ENCODE measurements around the gene NDUFS1.
"Not testable (repeated sequence)": the region's sequence is repeated elsewhere in the genome, so short reads cannot be mapped to it uniquely, and the experiment has no call there.

Gene NDUFS1

GRCh38 chr2:206098471-206098870 lies 60.8 kb downstream of the NDUFS1 start:
- DNase-seq (ENCODE audit: low read depth): no peak

GRCh38 chr2:206096876-206097275 lies 62.4 kb downstream of the NDUFS1 start:
- no peak for DNase-seq (ENCODE audit: low read depth)

- no peak for DNase-seq (ENCODE audit: low read depth)
Observed at GRCh38 chr2:206095536-206096332, 63.5 kb downstream of the NDUFS1 start.

- DNase-seq (ENCODE audit: low read depth): no peak
Observed at GRCh38 chr2:206092297-206092696, 66.9 kb downstream of the NDUFS1 start.

GRCh38 chr2:206088248-206088647 lies 71.0 kb downstream of the NDUFS1 start:
- DNase-seq (ENCODE audit: low read depth): no peak

GRCh38 chr2:206086716-206087350 lies 72.4 kb downstream of the NDUFS1 start:
- no peak for DNase-seq (ENCODE audit: low read depth)

- peak; percentile 85 for DNase-seq (ENCODE audit: low read depth)
Observed at GRCh38 chr2:206085742-206086445, 73.3 kb downstream of the NDUFS1 start, which contains the start of gene INO80D. Gene INO80D, minus strand, starts transcription at chr2:206086174. Its CDS starts 23,158 bp downstream, at chr2:206063016.

GRCh38 chr2:206084870-206085741 lies 74.1 kb downstream of the NDUFS1 start:
- DNase-seq (ENCODE audit: low read depth): no peak

GRCh38 chr2:206084439-206084869 lies 74.8 kb downstream of the NDUFS1 start:
- DNase-seq (ENCODE audit: low read depth): peak; percentile 44

GRCh38 chr2:206083602-206084438 lies 75.4 kb downstream of the NDUFS1 start:
- DNase-seq (ENCODE audit: low read depth): no peak

GRCh38 chr2:206082298-206082843 lies 76.9 kb downstream of the NDUFS1 start:
- no peak for DNase-seq (ENCODE audit: low read depth)

- DNase-seq (ENCODE audit: low read depth): no peak
Observed at GRCh38 chr2:206080927-206081326, 78.3 kb downstream of the NDUFS1 start.

GRCh38 chr2:206079699-206080465 lies 79.4 kb downstream of the NDUFS1 start:
- no peak for DNase-seq (ENCODE audit: low read depth)

GRCh38 chr2:206077879-206078278 lies 81.4 kb downstream of the NDUFS1 start:
- not testable (repeated sequence) for DNase-seq (ENCODE audit: low read depth)

GRCh38 chr2:206075113-206075512 lies 84.1 kb downstream of the NDUFS1 start:
- DNase-seq (ENCODE audit: low read depth): no peak

GRCh38 chr2:206071807-206072206 lies 87.4 kb downstream of the NDUFS1 start:
- DNase-seq (ENCODE audit: low read depth): no peak

- no peak for DNase-seq (ENCODE audit: low read depth)
Observed at GRCh38 chr2:206069417-206069816, 89.8 kb downstream of the NDUFS1 start.

GRCh38 chr2:206068207-206068606 lies 91.0 kb downstream of the NDUFS1 start:
- DNase-seq (ENCODE audit: low read depth): no peak

Measured in fibroblast of the conjunctiva (primary cell).